Activated T-cell treated with anti-CD3 and anti-CD28 coated beads for 24 hours (primary cell): ENCODE measurements around the gene OPRL1.
A peak's percentile ranks its signal among the peaks of the same experiment; 100 is the strongest.
"Not testable (repeated sequence)": the region's sequence is repeated elsewhere in the genome, so short reads cannot be mapped to it uniquely, and the experiment has no call there.

ENCODE experiments used
- DNase-seq: peaks from one replicate; pipeline ENCODE4 v3.0.0-alpha.2; 2020; ENCODE audit warnings: low read depth

The OPRL1 gene

DNA sequence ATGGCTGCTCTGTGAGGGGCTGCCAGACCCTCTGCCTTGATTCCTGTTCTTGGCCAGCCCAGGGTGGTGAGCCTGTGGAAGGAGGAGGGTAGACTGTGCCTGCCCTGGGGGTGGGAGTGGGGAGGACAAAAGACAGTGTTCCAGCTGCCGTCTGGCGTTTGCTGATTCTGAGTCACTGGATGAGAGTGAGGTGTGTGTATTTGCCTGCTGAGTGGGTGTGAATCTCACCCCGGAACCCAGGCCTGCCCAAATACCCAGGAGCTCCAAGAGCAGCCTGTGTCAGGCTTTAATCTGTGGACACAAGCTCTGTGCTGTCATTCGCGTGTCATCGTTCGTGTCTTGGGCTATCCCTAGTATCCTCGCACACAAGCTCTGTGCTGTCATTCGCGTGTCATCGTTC is 6.9 kb downstream of the OPRL1 start:
- no peak for DNase-seq

DNA sequence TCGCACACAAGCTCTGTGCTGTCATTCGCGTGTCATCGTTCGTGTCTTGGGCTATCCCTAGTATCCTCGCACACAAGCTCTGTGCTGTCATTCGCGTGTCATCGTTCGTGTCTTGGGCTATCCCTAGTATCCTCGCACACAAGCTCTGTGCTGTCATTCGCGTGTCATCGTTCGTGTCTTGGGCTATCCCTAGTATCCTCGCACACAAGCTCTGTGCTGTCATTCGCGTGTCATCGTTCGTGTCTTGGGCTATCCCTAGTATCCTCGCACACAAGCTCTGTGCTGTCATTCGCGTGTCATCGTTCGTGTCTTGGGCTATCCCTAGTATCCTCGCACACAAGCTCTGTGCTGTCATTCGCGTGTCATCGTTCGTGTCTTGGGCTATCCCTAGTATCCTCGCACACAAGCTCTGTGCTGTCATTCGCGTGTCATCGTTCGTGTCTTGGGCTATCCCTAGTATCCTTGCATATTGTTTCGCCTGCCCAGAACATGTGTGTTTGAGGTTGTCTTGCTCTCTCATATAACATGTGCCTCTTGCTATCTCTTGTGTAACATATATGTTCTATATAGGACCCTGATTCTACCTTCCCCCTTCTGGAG is 7.4 kb downstream of the OPRL1 start:
- DNase-seq, result not testable (repeated sequence)

DNA sequence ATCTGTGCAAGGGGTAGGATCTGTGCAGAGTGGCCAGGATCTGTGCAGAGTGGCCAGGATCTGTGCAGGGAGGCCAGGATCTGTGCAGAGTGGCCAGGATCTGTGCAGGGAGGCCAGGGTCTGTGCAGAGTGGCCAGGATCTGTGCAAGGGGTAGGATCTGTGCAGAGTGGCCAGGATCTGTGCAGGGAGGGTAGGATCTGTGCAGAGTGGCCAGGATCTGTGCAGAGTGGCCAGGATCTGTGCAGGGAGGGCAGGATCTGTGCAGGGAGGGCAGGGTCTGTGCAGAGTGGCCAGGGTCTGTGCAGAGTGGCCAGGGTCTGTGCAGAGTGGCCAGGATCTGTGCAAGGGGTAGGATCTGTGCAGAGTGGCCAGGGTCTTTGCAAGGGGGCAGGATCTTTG is 8.7 kb downstream of the OPRL1 start:
- not testable (repeated sequence) for DNase-seq

DNA sequence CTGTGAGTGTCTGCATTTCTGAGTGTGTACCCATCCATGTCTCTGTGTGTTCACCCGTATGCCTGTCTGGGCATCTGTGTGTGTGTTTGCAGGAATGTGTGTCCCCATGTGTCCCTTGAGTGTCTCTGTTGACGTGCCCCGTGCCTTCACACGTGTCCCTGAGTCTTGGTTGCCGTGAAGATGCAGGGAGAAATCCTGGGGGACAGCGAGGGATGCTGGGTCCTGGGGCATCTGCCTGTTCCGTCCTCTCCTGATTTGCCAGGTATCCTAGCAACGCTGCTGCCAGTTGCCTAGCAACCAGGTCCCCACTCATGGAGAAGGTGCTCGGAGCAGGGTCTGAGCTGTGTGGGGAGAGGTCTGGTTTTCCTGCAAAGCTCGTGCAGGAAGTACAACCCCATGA is 10.3 kb downstream of the OPRL1 start:
- no peak for DNase-seq

DNA sequence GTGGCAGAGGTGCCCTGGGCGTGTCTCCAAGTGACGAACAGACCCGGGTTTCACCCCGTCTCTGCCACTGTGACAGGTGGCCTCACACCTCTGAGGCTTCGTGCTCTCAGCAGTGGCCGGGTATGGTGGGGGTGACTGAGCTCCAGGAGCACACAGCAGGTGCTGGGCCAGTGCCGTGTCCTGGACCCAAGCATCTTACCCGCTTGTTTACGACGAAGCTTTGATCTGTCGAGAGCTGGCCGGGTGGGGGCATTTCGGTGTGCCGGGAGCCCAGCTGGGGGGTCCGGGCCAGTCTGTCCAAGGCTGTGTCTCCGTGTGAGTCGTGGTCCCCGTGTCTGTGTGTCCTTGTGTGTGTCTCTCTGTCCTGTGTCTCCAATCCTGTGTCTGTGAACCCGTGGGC is 11.5 kb downstream of the OPRL1 start:
- DNase-seq, result no peak

DNA sequence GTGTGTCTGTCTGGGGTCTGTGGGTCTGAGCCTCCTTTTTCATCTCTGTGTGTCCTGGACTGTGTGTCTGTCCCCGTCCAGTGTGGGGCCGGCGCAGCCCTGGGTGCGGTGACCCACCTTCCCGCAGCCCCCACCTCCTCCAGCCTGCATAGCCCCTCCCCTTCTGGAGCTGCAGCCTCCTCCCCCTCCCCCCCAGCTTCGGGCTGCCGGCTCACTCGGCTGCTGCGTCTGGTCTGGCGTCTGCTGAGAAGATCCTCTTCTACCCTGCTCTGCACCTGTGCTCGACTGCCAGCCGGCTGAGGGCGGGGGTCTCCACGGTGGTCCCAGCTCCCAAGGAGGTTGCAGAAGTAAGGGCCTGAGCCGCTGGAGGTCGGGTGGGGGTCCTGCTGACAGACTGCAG is 11.9 kb downstream of the OPRL1 start:
- no peak for DNase-seq

DNA sequence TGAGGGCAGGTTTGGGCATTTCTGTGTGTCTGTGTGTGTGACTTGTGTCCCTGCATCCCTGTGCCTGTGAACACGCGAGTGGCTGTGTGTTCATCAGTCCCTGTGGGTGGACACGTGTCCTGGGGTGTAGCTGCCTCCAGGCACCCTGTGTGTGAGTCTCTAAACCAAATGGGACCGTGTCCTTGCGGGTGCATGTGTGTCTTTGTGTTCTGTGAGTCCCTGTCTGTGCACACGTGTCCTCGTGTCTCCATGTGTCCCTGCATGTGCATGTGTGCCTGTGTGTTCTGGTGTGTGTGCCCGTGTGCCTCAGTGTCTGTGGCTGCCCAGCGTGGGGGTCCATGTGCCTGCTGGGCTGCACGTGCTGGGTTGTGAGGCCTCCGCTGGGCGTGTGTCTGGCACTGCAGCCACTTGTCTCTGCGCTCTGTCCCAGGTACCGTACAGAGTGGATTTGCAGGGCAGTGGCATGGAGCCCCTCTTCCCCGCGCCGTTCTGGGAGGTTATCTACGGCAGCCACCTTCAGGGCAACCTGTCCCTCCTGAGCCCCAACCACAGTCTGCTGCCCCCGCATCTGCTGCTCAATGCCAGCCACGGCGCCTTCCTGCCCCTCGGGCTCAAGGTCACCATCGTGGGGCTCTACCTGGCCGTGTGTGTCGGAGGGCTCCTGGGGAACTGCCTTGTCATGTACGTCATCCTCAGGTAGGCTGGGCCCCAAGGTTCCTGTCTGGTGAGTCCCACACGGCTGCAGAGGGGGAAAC is 12.6 kb downstream of the OPRL1 start:
- DNase-seq, result no peak

DNA sequence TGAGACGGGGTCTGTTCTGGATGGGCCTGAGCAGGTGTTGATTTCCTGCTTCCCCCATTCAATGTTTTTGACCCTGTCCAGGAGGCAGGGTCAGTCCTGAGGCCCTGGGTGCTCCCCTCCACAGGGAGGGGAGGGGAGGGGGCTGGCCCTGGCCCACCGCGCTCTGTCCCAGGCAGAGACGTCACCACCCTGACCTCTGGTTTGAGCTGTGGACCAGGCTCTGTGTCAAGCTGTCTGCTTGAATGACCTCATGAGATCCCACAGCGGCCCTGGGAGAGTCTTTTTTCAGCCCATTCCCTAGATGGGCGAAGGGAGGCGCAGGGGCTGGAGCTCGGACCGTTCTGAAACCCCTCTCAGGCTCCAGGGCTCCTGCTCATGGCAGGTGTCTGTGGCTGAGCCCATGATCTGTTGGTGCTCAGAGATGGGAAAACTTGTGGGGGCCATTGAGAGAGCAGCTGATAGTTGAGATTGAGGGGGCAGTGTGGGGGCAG is 13.2 kb downstream of the OPRL1 start:
- no peak for DNase-seq

DNA sequence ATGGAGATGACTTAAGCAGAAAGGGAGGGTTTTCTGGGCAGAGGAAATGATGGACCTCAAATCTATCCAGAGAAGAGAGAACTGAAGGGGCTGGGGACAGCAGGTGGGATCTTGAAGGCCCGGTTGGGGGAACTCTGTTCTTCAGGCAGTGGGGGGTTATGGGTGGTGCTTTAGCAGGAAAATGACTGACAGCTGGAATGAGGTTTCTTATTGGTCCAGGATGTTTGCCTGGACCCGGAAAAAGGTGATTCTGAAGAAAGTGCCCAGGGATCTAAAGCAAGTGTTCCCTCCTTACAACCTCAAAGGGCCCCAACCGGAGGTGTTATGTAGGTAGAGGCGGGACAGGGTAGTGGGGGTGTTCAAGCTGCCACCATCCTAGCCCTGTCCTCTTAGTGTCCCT is 15.6 kb downstream of the OPRL1 start:
- DNase-seq, result no peak

DNA sequence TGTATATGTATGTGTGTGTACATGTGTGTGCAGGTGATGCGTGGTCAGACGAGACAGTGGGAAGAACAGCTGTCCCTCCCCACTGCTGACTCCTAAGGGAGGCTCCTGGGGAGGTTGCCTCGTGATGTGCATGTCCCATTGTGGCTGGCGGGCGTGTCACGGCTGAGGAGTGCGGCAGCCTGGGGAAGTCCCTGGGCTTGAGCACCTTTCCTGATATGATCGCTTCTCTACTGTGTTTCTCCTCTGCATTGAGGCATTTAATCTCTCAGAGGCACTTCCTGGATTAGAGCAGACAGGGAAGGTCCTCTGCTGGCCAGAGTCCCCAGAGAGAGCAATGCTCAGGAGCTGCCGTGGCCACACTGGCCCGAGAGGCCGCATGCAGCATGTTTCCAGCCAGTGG is 16.0 kb downstream of the OPRL1 start:
- no peak for DNase-seq

DNA sequence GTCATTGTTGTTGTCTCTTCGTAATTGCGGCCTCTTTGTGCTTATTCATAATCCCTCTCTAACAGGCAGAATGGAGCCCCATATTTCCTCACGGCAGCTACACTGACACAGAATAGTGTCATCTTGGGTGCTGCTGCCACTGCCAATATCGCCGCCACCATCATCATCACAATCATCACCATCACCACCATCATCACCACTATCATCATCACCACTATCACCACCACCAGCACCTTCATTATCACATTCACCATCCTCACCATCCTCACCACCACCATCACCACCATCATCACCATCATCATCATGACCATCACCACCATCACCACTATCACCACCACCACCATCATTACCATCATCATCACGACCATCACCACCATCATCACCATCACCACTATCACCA is 16.7 kb downstream of the OPRL1 start:
- no peak for DNase-seq

DNA sequence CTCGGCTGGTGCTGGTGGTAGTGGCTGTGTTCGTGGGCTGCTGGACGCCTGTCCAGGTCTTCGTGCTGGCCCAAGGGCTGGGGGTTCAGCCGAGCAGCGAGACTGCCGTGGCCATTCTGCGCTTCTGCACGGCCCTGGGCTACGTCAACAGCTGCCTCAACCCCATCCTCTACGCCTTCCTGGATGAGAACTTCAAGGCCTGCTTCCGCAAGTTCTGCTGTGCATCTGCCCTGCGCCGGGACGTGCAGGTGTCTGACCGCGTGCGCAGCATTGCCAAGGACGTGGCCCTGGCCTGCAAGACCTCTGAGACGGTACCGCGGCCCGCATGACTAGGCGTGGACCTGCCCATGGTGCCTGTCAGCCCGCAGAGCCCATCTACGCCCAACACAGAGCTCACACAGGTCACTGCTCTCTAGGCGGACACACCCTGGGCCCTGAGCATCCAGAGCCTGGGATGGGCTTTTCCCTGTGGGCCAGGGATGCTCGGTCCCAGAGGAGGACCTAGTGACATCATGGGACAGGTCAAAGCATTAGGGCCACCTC is 18.7 kb downstream of the OPRL1 start:
- no peak for DNase-seq

DNA sequence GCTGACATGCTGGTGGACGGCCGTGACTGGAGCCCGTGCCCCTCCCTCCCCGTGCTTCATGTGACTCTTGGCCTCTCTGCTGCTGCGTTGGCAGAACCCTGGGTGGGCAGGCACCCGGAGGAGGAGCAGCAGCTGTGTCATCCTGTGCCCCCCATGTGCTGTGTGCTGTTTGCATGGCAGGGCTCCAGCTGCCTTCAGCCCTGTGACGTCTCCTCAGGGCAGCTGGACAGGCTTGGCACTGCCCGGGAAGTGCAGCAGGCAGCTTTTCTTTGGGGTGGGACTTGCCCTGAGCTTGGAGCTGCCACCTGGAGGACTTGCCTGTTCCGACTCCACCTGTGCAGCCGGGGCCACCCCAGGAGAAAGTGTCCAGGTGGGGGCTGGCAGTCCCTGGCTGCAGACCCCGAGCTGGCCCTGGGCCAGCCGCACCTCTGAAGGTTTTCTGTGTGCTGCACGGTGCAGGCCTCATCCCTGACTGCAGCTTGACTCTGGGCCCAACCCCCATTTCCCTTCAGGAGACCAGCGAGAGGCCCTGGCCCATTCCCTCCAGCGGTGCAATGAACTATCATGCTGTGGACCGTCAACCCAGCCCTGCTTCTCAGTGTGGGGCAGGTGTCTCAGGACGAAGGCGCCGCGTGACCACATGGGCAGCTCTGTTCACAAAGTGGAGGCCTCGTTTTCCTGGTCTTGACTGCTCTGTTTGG is 19.4 kb downstream of the OPRL1 start:
- DNase-seq, result no peak

DNA sequence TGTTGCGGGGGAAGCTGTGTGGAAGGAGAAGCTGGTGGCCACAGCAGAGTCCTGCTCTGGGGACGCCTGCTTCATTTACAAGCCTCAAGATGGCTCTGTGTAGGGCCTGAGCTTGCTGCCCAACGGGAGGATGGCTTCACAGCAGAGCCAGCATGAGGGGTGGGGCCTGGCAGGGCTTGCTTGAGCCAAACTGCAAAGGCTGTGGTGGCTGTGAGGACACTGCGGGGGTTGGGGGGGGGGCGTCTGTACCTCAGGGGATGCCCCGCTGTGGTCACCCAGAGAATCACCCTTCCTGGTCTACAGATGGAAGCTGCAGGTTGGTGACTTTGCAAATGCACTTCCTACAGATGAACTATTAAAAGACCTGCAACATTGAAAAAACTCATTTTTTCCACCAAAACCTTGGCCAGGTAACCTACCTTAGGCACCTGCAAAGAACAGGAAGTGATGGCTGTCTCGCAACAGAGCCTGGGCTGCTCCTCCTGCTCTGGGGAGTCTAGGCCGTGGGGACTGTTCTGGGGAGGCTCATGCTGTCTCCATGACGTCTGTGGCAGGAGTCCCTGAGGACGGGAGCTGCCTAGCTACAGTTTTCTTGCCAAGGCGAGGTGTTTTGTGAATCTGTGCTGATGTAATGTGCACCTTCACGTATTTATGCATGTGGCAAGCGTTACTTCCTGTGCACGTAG is 20.1 kb downstream of the OPRL1 start:
- DNase-seq, result no peak

DNA sequence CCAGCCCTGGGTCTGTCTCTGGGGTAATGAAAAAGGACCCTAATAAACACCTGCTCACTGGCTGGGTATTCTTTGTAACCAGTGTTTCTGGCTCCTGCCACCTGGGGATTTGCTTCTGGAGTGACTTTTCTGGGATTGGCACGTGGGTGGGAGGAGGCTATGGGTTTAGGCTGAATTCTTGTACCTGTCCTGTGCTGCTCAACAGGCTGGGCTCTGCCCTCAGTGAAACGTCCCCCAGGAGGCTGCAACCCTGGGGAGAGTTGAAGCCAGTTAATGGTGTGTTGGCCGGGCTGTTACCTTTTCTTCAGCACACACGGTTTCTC is 20.6 kb downstream of the OPRL1 start:
- no peak for DNase-seq

DNA sequence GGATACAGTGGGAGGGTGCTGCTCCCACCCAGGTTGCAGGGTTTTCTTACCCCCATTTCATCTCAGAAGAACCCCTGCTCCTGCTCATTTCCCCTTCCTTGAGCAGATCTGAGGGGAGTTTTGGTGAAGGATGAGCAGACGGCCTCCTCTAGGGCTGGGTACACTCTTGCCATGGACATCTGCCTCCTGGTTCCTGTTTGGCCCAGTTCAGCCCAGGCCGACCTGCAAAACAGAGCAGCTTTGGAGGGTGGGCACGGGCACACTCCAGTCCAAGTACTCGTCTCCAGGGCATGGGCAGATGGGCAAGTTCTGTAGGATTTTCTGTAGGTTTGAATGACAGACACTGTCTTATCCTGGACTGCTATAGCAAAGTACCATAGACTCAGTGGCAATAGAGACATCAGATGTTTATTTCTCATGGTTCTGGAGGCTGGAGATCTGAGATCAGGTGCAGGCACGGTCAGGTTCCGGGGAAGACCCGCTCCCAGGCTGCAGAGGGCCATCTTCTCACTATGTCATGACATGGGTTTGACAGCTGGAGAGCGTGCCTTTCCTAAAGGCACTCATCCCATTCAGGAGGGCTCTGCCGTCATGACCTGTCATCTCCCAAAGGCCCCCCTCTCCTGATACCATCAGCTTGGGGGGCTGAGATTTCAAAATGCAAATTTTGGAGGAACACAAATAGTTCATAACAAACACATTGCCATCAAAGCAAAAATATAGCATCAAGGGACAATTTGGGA is 21.2 kb downstream of the OPRL1 start:
- DNase-seq, result no peak

DNA sequence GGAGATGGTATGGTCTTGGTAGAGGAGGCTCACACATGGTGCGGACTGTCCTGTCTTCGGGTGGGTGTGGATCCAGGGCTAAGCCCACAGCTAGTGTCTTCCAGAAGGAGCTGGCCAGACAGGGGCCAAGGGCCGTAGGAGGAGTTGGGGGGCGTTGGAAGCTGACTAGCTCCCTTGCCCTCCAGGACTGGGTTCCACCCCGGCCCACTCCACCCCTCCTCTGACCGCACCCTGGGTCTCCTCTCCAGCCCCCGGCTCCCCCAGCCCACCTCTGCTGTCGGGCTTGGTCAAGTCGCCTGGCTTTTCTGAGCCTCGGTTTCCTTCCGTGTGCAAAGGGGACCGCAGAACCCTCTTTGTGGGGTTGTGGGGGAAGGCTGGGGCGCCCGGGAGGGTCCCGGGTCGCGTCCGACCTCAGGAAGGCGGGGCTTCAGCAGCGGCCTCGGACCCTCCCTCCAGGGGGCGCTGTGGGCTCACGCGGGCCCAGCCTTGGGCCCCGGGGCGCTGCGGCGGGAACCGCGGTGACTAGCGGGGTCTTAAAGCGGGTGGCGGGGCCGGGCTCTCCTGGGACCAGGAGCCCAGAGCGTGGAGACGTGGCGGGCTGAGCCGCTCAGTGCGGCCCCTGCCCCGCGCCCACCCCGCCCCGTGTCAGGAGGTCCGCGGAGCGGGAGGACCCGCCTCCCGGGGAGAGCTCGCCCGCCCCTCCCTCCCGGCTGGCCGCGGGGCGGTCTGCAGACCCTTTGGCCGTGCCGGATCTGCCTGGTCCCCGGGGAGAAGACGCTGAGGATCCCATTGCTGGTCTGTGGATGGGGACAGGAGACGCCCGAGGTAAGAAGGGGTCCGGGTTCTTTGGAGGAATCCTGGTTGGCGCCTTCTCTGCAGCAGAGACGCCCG is 22.1 kb downstream of the OPRL1 start:
- DNase-seq, result peak; percentile 43

DNA sequence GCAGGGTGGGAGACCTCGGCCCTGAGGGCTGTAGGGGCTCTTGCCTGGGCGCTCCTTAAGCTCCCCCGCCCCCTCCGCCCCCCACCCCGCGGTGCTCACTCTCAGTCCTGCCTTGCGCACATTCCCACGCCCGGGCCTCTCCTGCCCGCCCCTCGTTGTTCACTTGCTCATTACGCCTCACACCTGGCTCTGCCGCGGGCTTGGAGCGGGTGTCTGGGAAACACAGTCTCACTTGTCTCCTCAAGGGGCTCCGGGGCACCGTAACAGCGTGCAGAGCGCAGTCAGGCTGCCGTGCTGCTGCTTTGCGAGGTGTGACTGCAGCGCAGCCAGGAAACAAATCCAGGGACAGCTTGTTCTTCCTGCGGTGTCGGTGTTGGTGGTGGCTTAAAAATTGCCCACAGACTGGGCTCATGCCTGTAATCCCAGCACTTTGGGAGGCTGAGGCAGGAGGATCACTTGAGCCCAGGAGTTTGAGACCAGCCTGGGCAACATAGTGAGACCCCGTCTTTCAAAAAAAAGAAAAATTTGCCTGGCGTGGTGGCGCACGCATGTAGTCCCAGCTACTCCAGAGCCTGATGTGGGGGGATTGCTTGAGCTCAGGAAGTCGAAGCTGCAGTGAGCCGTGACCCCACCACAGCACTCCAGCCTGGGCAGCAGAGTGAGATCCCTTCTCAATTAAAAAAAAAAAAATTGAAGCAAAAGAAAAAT is 22.9 kb downstream of the OPRL1 start:
- DNase-seq, result no peak

DNA sequence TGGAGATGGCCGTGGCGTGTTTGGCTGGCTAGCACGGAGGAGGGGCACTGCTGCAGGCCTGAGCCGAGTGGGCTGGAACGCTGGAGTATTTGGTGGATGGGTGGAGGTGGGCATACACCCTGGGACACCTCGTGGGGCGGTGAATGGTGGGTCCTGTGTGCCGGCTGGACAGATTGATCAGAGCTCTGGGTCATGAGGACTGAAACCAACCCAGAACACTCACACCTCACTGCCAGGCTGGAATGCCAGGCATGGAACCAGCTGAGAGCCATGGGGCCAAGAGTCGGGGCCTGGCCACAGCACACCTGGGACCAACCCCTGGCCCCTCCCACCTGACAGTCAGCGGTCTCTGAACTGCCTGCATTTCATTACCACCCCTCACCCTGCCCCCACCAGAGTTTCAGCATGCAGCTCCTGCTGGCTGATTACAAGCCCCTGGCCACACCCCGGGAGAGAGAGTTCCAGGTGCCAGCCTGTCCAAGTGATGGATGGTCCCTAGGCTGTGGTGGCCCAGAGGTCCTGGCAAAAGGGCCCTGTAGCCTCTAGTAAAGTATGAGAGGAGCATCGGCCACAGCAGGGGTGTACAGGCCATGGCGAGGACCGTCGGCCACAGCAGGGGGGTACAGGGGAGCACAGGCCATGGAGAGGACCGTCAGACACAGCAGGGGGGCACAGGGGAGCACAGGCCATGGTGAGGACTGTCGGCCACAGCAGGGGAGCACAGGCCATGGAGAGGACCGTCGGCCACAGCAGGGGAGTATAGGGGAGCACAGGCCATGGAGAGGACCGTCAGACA is 24.2 kb downstream of the OPRL1 start:
- DNase-seq, result no peak
